IMR-90 (cell line): Measurements from ENCODE around the gene CPSF2. TPM values are rescaled to one million over a fixed set of nuclear protein-coding genes. Genes with fewer than 3 reads are reported as not detected.

Experiments used
- ATAC-seq: fragments of 200-7000 bp; cut with Tn5 transposase; 2 replicates; pipeline ENCODE4 v1.9.1; 2020; ENCODE audit warnings: low read depth, mild to moderate bottlenecking, moderate library complexity
- BruUV-seq: library from RNA; stranded (reverse); fragments of 400-500 nt; replicated peaks from 2 replicates; lab custom pipeline; 2021; lab: Mats Ljungman, UMichigan
- CTCF ChIA-PET: fragments of 300-600 bp; formaldehyde crosslinking; extraction: SDS; loops from one replicate; lab custom pipeline; 2021; ENCODE audit warnings: antibody characterized with exemption; lab: Yijun Ruan, JAX
- POLR2A ChIA-PET: fragments of 300-600 bp; sonication (Branson Sonifier 250); formaldehyde crosslinking; loops from one replicate; lab custom pipeline; 2022; ENCODE audit warnings: antibody characterized with exemption; ENCODE audit not compliant: unreplicated experiment; lab: Charles Lee
- DNase-seq: peaks from one replicate; pipeline ENCODE4 v3.0.0; 2013
- H2AFZ ChIP-seq: replicated peaks from 2 replicates; pipeline ENCODE3; 2013; ENCODE audit warnings: low read length, mild to moderate bottlenecking; ENCODE audit not compliant: poor library complexity
- H2AK5ac ChIP-seq: 2 replicates; pipeline ENCODE4 v1.6.1; 2013; ENCODE audit warnings: low read depth, low read length, inconsistent platforms
- H2AK9ac ChIP-seq: replicated peaks from 2 replicates; pipeline ENCODE3; 2013; ENCODE audit warnings: mild to moderate bottlenecking, low read depth, low read length, moderate library complexity; ENCODE audit not compliant: poor library complexity
- H2BK120ac ChIP-seq: 2 replicates; pipeline ENCODE4 v1.6.1; 2013; ENCODE audit warnings: low read depth, low read length, inconsistent platforms
- H2BK15ac ChIP-seq: 3 replicates; pipeline ENCODE4 v1.6.1; 2013; ENCODE audit warnings: low read depth, low read length, inconsistent platforms
- H2BK20ac ChIP-seq: 2 replicates; pipeline ENCODE4 v1.6.1; 2013; ENCODE audit warnings: low read depth, mild to moderate bottlenecking, inconsistent platforms, low read length, moderate library complexity
- H2BK5ac ChIP-seq: 2 replicates; pipeline ENCODE4 v1.6.1; 2013; ENCODE audit warnings: mild to moderate bottlenecking, low read depth, low read length, inconsistent platforms; ENCODE audit not compliant: poor library complexity, severe bottlenecking
- H3K14ac ChIP-seq: replicated peaks from 2 replicates; pipeline ENCODE4 v1.6.1; 2013; ENCODE audit warnings: low read depth, low read length, inconsistent platforms
- H3K18ac ChIP-seq: 2 replicates; pipeline ENCODE4 v1.6.1; 2013; ENCODE audit warnings: low read depth, low read length, control low read depth
- H3K23ac ChIP-seq: 2 replicates; pipeline ENCODE4 v1.6.1; 2013; ENCODE audit warnings: low read depth, low read length, inconsistent platforms
- H3K27ac ChIP-seq: 2 replicates; pipeline ENCODE4 v1.5.1; 2013; ENCODE audit warnings: mild to moderate bottlenecking, control low read depth, low read length; ENCODE audit not compliant: insufficient read depth
- H3K27me3 ChIP-seq: 2 replicates; pipeline ENCODE4 v1.6.1; 2013; ENCODE audit warnings: low read length; ENCODE audit not compliant: control insufficient read depth, insufficient read depth
- H3K36me3 ChIP-seq: 2 replicates; pipeline ENCODE4 v1.6.1; 2013; ENCODE audit warnings: low read length, mixed read lengths; ENCODE audit not compliant: control insufficient read depth, insufficient read depth
- H3K4ac ChIP-seq: 2 replicates; pipeline ENCODE4 v1.6.1; 2013; ENCODE audit warnings: low read depth, low read length, inconsistent platforms
- H3K4me1 ChIP-seq: 2 replicates; pipeline ENCODE4 v1.6.1; 2013; ENCODE audit warnings: low read length, mixed read lengths; ENCODE audit not compliant: control insufficient read depth, insufficient read depth
- H3K4me2 ChIP-seq: 2 replicates; pipeline ENCODE4 v1.6.1; 2013; ENCODE audit warnings: low read depth, mild to moderate bottlenecking, control low read depth, low read length, moderate library complexity
- H3K4me3 ChIP-seq: 2 replicates; pipeline ENCODE4 v1.5.1; 2013; ENCODE audit warnings: low read depth, mild to moderate bottlenecking, control low read depth, low read length, moderate library complexity; ENCODE audit not compliant: insufficient read depth
- H3K56ac ChIP-seq: 2 replicates; pipeline ENCODE4 v1.6.1; 2013; ENCODE audit warnings: low read length, inconsistent platforms; ENCODE audit not compliant: insufficient read depth; ENCODE audit errors: extremely low read depth
- H3K79me1 ChIP-seq, 2 experiments: 2 replicates each; pipeline ENCODE4 v1.6.1; 2013; ENCODE audit warnings: low read length in 2 of 2, inconsistent platforms in 1 of 2, low read depth in 1 of 2
- H3K9ac ChIP-seq: 2 replicates; pipeline ENCODE4 v1.6.1; 2013; ENCODE audit warnings: low read depth, low read length, control low read depth
- H3K9me1 ChIP-seq: 2 replicates; pipeline ENCODE4 v1.6.1; 2013; ENCODE audit warnings: low read length, inconsistent platforms; ENCODE audit not compliant: insufficient read depth
- H3K9me3 ChIP-seq: 2 replicates; pipeline ENCODE4 v1.6.1; 2013; ENCODE audit warnings: low read length; ENCODE audit not compliant: control insufficient read depth, insufficient read depth
- H4K20me1 ChIP-seq: 2 replicates; pipeline ENCODE4 v1.6.1; 2013; ENCODE audit warnings: low read length, inconsistent platforms; ENCODE audit not compliant: insufficient read depth
- H4K5ac ChIP-seq: 2 replicates; pipeline ENCODE4 v1.6.1; 2013; ENCODE audit warnings: mild to moderate bottlenecking, low read depth, low read length, control low read depth
- H4K8ac ChIP-seq, 2 experiments: 2 replicates each; pipeline ENCODE4 v1.6.1; 2013; ENCODE audit warnings: low read depth in 2 of 2, low read length in 2 of 2, control low read depth in 1 of 2, inconsistent platforms in 1 of 2
- H4K91ac ChIP-seq: 2 replicates; pipeline ENCODE4 v1.6.1; 2013; ENCODE audit warnings: low read depth, low read length, inconsistent platforms; ENCODE audit not compliant: insufficient read depth
- CEBPB ChIP-seq: IDR thresholded peaks from 2 replicates; pipeline ENCODE4 v1.6.1; 2012; ENCODE audit warnings: low read depth, low read length, improper control_type of control experiment
- CHD1 ChIP-seq: IDR thresholded peaks from 2 replicates; pipeline ENCODE4 v1.6.1; 2012; ENCODE audit warnings: low read depth, low read length, improper control_type of control experiment
- MAFK ChIP-seq: IDR thresholded peaks from 2 replicates; pipeline ENCODE4 v1.6.1; 2012; ENCODE audit warnings: low read depth, low read length, improper control_type of control experiment
- MAZ ChIP-seq: IDR thresholded peaks from 2 replicates; pipeline ENCODE4 v1.6.1; 2012; ENCODE audit warnings: low read depth, mild to moderate bottlenecking, low read length, improper control_type of control experiment, moderate library complexity, borderline replicate concordance
- MXI1 ChIP-seq: IDR thresholded peaks from 2 replicates; pipeline ENCODE4 v1.6.1; 2012; ENCODE audit warnings: low read depth, mild to moderate bottlenecking, low read length, moderate library complexity, borderline replicate concordance
- NFE2L2 ChIP-seq: fragments of 150-350 bp; IDR thresholded peaks from 2 replicates; pipeline ENCODE4 v1.6.1; 2016; ENCODE audit warnings: low read depth, mild to moderate bottlenecking, low read length
- POLR2A ChIP-seq: IDR thresholded peaks from 2 replicates; pipeline ENCODE4 v1.6.1; 2012; ENCODE audit warnings: mild to moderate bottlenecking, low read depth, low read length
- RAD21 ChIP-seq: IDR thresholded peaks from 2 replicates; pipeline ENCODE4 v1.6.1; 2012; ENCODE audit warnings: low read length, improper control_type of control experiment
- RFX5 ChIP-seq: IDR thresholded peaks from 2 replicates; pipeline ENCODE4 v1.8.0; 2012; ENCODE audit warnings: low read depth, mild to moderate bottlenecking, low read length, moderate library complexity
- WGBS, 2 experiments: methylation state at CpG; one replicate each; pipeline versions ENCODE4 v1.1.5 to v1.1.7; 2013; ENCODE audit warnings: missing lambda C conversion rate in 2 of 2; ENCODE audit not compliant: insufficient read length in 1 of 2; ENCODE audit errors: extremely low coverage in 2 of 2; 5-methylcytosine and 5-hydroxymethylcytosine counted together
- dilution Hi-C: fragments of 300-500 bp; cut with HindIII; formaldehyde crosslinking; loops from one replicate; pipeline ENCODE4 v1.14.3; 2018; ENCODE audit warnings: low sequenced_read_pairs; ENCODE audit not compliant: unreplicated experiment
- in situ Hi-C: fragments of 300-500 bp; cut with MboI; formaldehyde crosslinking; loops from 3 replicates; pipeline ENCODE4 v1.14.3; 2019; ENCODE audit warnings: low sequenced_read_pairs, inconsistent platforms, mixed read lengths
- intact Hi-C: fragments of 100-400 bp; cut with micrococcal nuclease; formaldehyde crosslinking; loops from 2 replicates; pipeline ENCODE4 v1.10.0; 2022
- polyA plus RNA-seq, 3 experiments: library from polyadenylated mRNA; depleted of rRNA; stranded (reverse); fragments of >200 nt; gene quantifications; 2 replicates each; pipeline ENCODE4 v1.2.3, GENCODE V29; 2012; ENCODE audit warnings: low replicate concordance in 1 of 3
- total RNA-seq: library from RNA; depleted of rRNA; stranded (reverse); fragments of >200 nt; gene quantifications from 2 replicates; pipeline ENCODE4 v1.2.3, GENCODE V29; 2012
- TF ChIP-seq, protein P1 (sequence below): fragments of 150-350 bp; IDR thresholded peaks from 2 replicates; pipeline ENCODE4 v1.6.1; 2016; ENCODE audit warnings: low read depth, mild to moderate bottlenecking, low read length, moderate library complexity, borderline replicate concordance

The CPSF2 gene
- total and polyA plus RNA-seq, 2 of the 4 experiments (the other 2 are of a cell fraction) = 18.5 to 30.6 TPM

DNA sequence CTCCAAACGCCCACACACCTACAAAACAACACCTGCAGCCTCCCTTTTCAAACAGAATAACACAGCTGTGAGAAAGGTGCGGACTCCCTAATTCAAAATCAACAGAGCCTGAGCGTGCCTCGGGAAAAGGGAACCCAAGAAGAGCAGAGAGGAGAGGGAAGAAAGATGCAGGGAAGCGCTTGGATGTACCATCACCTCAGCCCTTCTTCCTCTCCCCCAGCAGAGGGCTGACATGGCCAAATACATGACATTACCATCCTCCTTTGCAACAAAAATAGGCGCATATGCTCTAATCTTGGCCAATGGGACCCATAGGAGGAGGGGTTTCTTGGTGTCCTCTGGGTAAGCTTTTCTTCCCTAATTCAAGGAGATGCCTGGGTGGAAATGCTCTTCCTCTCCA, 78.0 kb downstream of the CPSF2 start:
- WGBS, 2 experiments = no CpG with 5 or more reads among the region's 6 CpGs
- Histone ChIP-seq H2AK5ac (no peak overlapping the region), H3K4me1 (no peaks in the 10 kb centered on the region), H3K27me3 (peaks cover 16% of the 10 kb centered on the region), H3K79me1 (no peaks in the 10 kb centered on the region), H4K8ac (no peak overlapping the region), H2AFZ (no peak overlapping the region), H3K27ac (no peak overlapping the region), H3K4me3 (no peak overlapping the region), H3K4ac (no peak overlapping the region), H3K4me2 (no peak overlapping the region), H3K56ac (no peak overlapping the region), H3K9me3 (no peaks in the 10 kb centered on the region), H4K91ac (no peak overlapping the region), H3K18ac (no peak overlapping the region), H4K20me1 (no peaks in the 10 kb centered on the region), H2BK20ac (no peak overlapping the region), H2BK5ac (no peak overlapping the region), H4K5ac (no peak overlapping the region), H3K23ac (no peak overlapping the region), H3K14ac (no peak overlapping the region), H2BK15ac (no peak overlapping the region), H2AK9ac (no peak overlapping the region), H3K9me1 (no peaks in the 10 kb centered on the region), H3K9ac (no peak overlapping the region), H2BK120ac (no peak overlapping the region), H3K36me3 (no peaks in the 10 kb centered on the region)
- ChIA-PET POLR2A (no interaction called here), CTCF (no interaction called here)
- ATAC-seq (no peak), DNase-seq (no peak)
- intact Hi-C loops (no loop called here), dilution Hi-C loops (no loop called here), in situ Hi-C loops (no loop called here)
- no TSS peak for BruUV-seq
- TF ChIP-seq MAZ = no peak
- TF ChIP-seq RAD21 = no peak
- TF ChIP-seq, protein P1, sequence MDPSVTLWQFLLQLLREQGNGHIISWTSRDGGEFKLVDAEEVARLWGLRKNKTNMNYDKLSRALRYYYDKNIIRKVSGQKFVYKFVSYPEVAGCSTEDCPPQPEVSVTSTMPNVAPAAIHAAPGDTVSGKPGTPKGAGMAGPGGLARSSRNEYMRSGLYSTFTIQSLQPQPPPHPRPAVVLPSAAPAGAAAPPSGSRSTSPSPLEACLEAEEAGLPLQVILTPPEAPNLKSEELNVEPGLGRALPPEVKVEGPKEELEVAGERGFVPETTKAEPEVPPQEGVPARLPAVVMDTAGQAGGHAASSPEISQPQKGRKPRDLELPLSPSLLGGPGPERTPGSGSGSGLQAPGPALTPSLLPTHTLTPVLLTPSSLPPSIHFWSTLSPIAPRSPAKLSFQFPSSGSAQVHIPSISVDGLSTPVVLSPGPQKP = no peak
- TF ChIP-seq CEBPB = no peak
- no peak for TF ChIP-seq POLR2A
- TF ChIP-seq CHD1 = no peak
- no peak for TF ChIP-seq NFE2L2
- no peak for TF ChIP-seq MAFK
- no peak for TF ChIP-seq MXI1
- no peak for TF ChIP-seq RFX5
